ENCODE measurements around the gene POLH. TPM values are rescaled to one million over a fixed set of nuclear protein-coding genes. Genes with fewer than 3 reads are reported as not detected.

POLH gene
- total RNA-seq, 1 donor from 2014 or later: 26.4 TPM

Other genes with a start within 250 kb of the POLH start
- 5.6 and 6.7 TPM in 2 replicates for gene ZNF318, start 206.5 kb upstream of the POLH start, total RNA-seq
- gene ABCC10, start 148.6 kb upstream of the POLH start, total RNA-seq: 15.0 and 21.7 TPM in 2 replicates
- 0.13 and 0.25 TPM in 2 replicates for gene DLK2, start 120.6 kb upstream of the POLH start, total RNA-seq
- gene TJAP1, start 98.6 kb upstream of the POLH start, total RNA-seq: 8.9 and 9.2 TPM in 2 replicates
- 0.14 and 0.20 TPM in 2 replicates for gene LRRC73, start 65.8 kb upstream of the POLH start, total RNA-seq
- gene YIPF3, start 59.3 kb upstream of the POLH start, total RNA-seq: 86.2 and 90.1 TPM in 2 replicates
- gene POLR1C, start 59.1 kb upstream of the POLH start, total RNA-seq: 45.7 and 47.5 TPM in 2 replicates
- 32.8 and 46.7 TPM in 2 replicates for gene XPO5, start 147 bp upstream of the POLH start, total RNA-seq
- gene GTPBP2, start 53.1 kb downstream of the POLH start, total RNA-seq: 38.5 and 40.5 TPM in 2 replicates
- 19.3 and 25.0 TPM in 2 replicates for gene MAD2L1BP, start 59.7 kb downstream of the POLH start, total RNA-seq
- gene RSPH9, start 68.9 kb downstream of the POLH start, total RNA-seq: 0.32 and 0.40 TPM in 2 replicates
- 44.4 and 55.3 TPM in 2 replicates for gene MRPS18A, start 111.6 kb downstream of the POLH start, total RNA-seq
- gene VEGFA, start 194.0 kb downstream of the POLH start, total RNA-seq: 15.5 and 19.8 TPM in 2 replicates